Left lung (tissue), 10 donors: ENCODE results near the gene CHKB. TPM values are rescaled to one million over a fixed set of nuclear protein-coding genes. Genes with fewer than 3 reads are reported as not detected.

ENCODE experiments used
- ATAC-seq: fragments of 200-7000 bp; cut with Tn5 transposase; one replicate; pipeline ENCODE4 v1.9.1; 2020; ENCODE audit warnings: moderate library complexity
- DNase-seq, 4 donors: peaks; one replicate each; pipeline ENCODE4 v3.0.0-alpha.2; 2013 to 2020
- H3K27ac ChIP-seq, 2 donors: fragments of 200-600 bp; sonication (generic) in 1 of 2; one replicate each; pipeline versions ENCODE4 v1.5.0 to v1.8.0; 2020 to 2021
- H3K27me3 ChIP-seq, 2 donors: fragments of 200-600 bp; sonication (generic) in 1 of 2; one replicate each; pipeline versions ENCODE4 v1.5.0 to v1.8.0; 2020 to 2021
- H3K36me3 ChIP-seq, 2 donors: fragments of 200-600 bp; sonication (generic) in 1 of 2; one replicate each; pipeline versions ENCODE4 v1.5.0 to v1.8.0; 2020 to 2021
- H3K4me1 ChIP-seq, 2 donors: fragments of 200-600 bp; one replicate each; pipeline ENCODE4 v1.8.0; 2021
- H3K4me3 ChIP-seq, 2 donors: fragments of 200-600 bp; sonication (generic) in 1 of 2; one replicate each; pipeline versions ENCODE4 v1.5.0 to v1.8.0; 2020 to 2021; ENCODE audit warnings: mild to moderate bottlenecking in 1 of 2
- H3K9me3 ChIP-seq, 2 donors: fragments of 200-600 bp; sonication (generic) in 1 of 2; one replicate each; pipeline versions ENCODE4 v1.5.0 to v1.8.0; 2020 to 2021
- intact Hi-C, 2 donors: fragments of 100-400 bp; cut with DNase I; formaldehyde crosslinking; loops; one replicate each; pipeline versions ENCODE4 v1.11.2 to v1.14.2; 2022
- polyA plus RNA-seq, 6 donors: library from polyadenylated mRNA; unstranded; fragments of 120-200 nt; gene quantifications; one replicate each; pipeline ENCODE4 v1.2.1, GENCODE V29; 2013; ENCODE audit not compliant: insufficient read length in 6 of 6
- total RNA-seq, 2 donors: library from RNA; stranded (reverse); fragmentation: NEBNext Ultra II Directional; extraction: Animal tissue kit (Norgen Biotek cat#: 25700); gene quantifications; one replicate each; pipeline ENCODE4 v1.2.1, GENCODE V29; 2021
- TF ChIP-seq, protein P1 (sequence below), 2 donors: fragments of 200-600 bp; sonication (generic) in 1 of 2; IDR thresholded peaks; one replicate each; pipeline versions ENCODE4 v1.5.0 to v1.8.0; 2021; ENCODE audit warnings: antibody characterized with exemption in 2 of 2
- donor health status: DM: no; HTN: yes; CAD: no.
- donor health status: DM: no; HTN: no; CAD: no.

The CHKB gene
- total and polyA plus RNA-seq, 8 donors: 67.4 to 94.0 (median 83.8) TPM

DNA sequence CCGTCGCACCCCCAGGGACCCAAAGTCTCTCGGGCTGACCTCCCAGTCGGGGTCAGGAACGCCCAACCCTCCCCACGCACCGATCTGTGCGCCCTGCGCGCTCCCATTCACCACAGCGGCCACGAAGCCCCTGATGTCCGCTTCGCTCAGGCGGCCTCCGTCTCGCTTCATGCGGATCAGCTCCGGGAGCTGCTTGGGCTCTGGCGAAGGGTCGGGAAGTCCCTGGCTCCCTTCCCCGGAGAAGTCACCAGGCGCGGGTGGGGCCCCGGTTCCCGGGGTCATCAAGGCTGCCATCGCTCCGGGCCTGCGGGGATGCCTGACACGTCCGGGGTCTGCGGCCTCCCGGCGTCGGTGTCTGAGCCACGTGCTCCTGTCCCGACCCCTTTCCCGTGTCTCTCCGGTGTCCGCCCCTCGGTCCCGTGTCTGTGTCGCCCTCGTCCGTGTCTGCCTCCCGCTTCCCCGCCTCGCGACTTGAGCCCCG is 53.2 kb downstream of the CHKB start:
- intact Hi-C loops: no loop called here
- Histone ChIP-seq H3K27ac (peak overlapping the region; percentile 99), H3K4me3 (peak overlapping the region; percentile 71 to 85), H3K9me3 (no peaks in the 10 kb centered on the region), H3K27me3 (no peaks in the 10 kb centered on the region), H3K36me3 (peaks cover 0 to 20% of the 10 kb centered on the region in 2 donors), H3K4me1 (peaks cover 12 to 63% of the 10 kb centered on the region in 2 donors)
- ATAC-seq (no peak), DNase-seq (no peak)
- TF ChIP-seq, protein P1, sequence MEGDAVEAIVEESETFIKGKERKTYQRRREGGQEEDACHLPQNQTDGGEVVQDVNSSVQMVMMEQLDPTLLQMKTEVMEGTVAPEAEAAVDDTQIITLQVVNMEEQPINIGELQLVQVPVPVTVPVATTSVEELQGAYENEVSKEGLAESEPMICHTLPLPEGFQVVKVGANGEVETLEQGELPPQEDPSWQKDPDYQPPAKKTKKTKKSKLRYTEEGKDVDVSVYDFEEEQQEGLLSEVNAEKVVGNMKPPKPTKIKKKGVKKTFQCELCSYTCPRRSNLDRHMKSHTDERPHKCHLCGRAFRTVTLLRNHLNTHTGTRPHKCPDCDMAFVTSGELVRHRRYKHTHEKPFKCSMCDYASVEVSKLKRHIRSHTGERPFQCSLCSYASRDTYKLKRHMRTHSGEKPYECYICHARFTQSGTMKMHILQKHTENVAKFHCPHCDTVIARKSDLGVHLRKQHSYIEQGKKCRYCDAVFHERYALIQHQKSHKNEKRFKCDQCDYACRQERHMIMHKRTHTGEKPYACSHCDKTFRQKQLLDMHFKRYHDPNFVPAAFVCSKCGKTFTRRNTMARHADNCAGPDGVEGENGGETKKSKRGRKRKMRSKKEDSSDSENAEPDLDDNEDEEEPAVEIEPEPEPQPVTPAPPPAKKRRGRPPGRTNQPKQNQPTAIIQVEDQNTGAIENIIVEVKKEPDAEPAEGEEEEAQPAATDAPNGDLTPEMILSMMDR (IDR thresholded peaks at IDR 0.05): no peak

Other genes starting within 250 kb of the CHKB start
- gene PPP6R2, start 239.5 kb downstream of the CHKB start, total RNA-seq: 10 to 100 TPM; 41.5 to 53.0 TPM
- 10 to 100 TPM; 36.9 to 60.1 (median 40.8) TPM for gene PPP6R2, start 239.5 kb downstream of the CHKB start, polyA plus RNA-seq
- gene SBF1, start 107.8 kb downstream of the CHKB start, total RNA-seq: 10 to 100 TPM; 57.1 to 69.9 TPM
- gene SBF1, start 107.8 kb downstream of the CHKB start, polyA plus RNA-seq: 10 to 100 TPM; 31.6 to 47.4 (median 38.0) TPM
- gene ADM2, start 101.3 kb downstream of the CHKB start, total RNA-seq: 1 to 10 TPM; 2.2 to 3.5 TPM
- gene ADM2, start 101.3 kb downstream of the CHKB start, polyA plus RNA-seq: under 1 TPM; 0.29 to 0.86 (median 0.46) TPM
- not detected for gene MIOX, start 96.0 kb downstream of the CHKB start, total RNA-seq
- gene MIOX, start 96.0 kb downstream of the CHKB start, polyA plus RNA-seq: under 1 TPM in 5 of 6 donors, not detected in 1; 0.12 to 0.27 (median 0.15) TPM
- gene LMF2, start 75.1 kb downstream of the CHKB start, total RNA-seq: 10 to 100 TPM; 73.1 to 76.4 TPM
- 10 to 100 TPM; 32.9 to 61.2 (median 41.8) TPM for gene LMF2, start 75.1 kb downstream of the CHKB start, polyA plus RNA-seq
- gene NCAPH2, start 74.6 kb downstream of the CHKB start, total RNA-seq: 10 to 100 TPM; 45.5 to 50.1 TPM
- 10 to 100 TPM; 41.6 to 52.9 (median 44.7) TPM for gene NCAPH2, start 74.6 kb downstream of the CHKB start, polyA plus RNA-seq
- 1 to 10 TPM; 2.3 to 3.1 TPM for gene SCO2, start 57.3 kb downstream of the CHKB start, total RNA-seq
- 1 to 10 TPM in 5 of 6 donors, not detected in 1; 1.1 to 3.3 (median 2.1) TPM for gene SCO2, start 57.3 kb downstream of the CHKB start, polyA plus RNA-seq
- 100 to 1,000 TPM; 130 to 256 TPM for gene TYMP, start 52.8 kb downstream of the CHKB start, total RNA-seq
- 1 to 10 TPM; 2.6 to 5.6 (median 3.0) TPM for gene TYMP, start 52.8 kb downstream of the CHKB start, polyA plus RNA-seq
- under 1 TPM; 0.29 to 0.73 TPM for gene KLHDC7B, start 37.0 kb downstream of the CHKB start, total RNA-seq
- gene KLHDC7B, start 37.0 kb downstream of the CHKB start, polyA plus RNA-seq: under 1 TPM in 3 of 6 donors, not detected in 3; 0.03 to 0.07 (median 0.06) TPM
- not detected for gene SYCE3, start 19.9 kb downstream of the CHKB start, total RNA-seq
- not detected for gene SYCE3, start 19.9 kb downstream of the CHKB start, polyA plus RNA-seq
- 10 to 100 TPM; 15.3 to 20.0 TPM for gene CPT1B, start 4.4 kb downstream of the CHKB start, total RNA-seq
- 10 to 100 TPM in 5 of 6 donors, 1 to 10 TPM in 1; 9.8 to 15.5 (median 11.9) TPM for gene CPT1B, start 4.4 kb downstream of the CHKB start, polyA plus RNA-seq
- gene MAPK8IP2, start 17.9 kb upstream of the CHKB start, total RNA-seq: 1 to 10 TPM; 1.4 to 2.3 TPM
- 1 to 10 TPM in 3 of 6 donors, under 1 TPM in 3; 0.66 to 1.1 (median 0.98) TPM for gene MAPK8IP2, start 17.9 kb upstream of the CHKB start, polyA plus RNA-seq
- gene ARSA, start 45.3 kb upstream of the CHKB start, total RNA-seq: 10 to 100 TPM; 46.3 to 58.0 TPM
- gene ARSA, start 45.3 kb upstream of the CHKB start, polyA plus RNA-seq: 10 to 100 TPM; 17.8 to 26.2 (median 19.1) TPM
- 10 to 100 TPM; 25.1 to 42.9 TPM for gene SHANK3, start 90.0 kb upstream of the CHKB start, total RNA-seq
- gene SHANK3, start 90.0 kb upstream of the CHKB start, polyA plus RNA-seq: 10 to 100 TPM; 17.2 to 37.5 (median 21.9) TPM
- gene ACR, start 155.4 kb upstream of the CHKB start, total RNA-seq: 1 to 10 TPM in 1 of 2 donors, not detected in 1; 1.4 TPM
- 1 to 10 TPM in 1 of 6 donors, under 1 TPM in 5; 0.27 to 1.0 (median 0.56) TPM for gene ACR, start 155.4 kb upstream of the CHKB start, polyA plus RNA-seq
- 10 to 100 TPM; 27.1 to 36.9 TPM for gene RABL2B, start 200.8 kb upstream of the CHKB start, total RNA-seq
- gene RABL2B, start 200.8 kb upstream of the CHKB start, polyA plus RNA-seq: 10 to 100 TPM; 55.6 to 79.8 (median 65.5) TPM